Liver (tissue), 3 donors: ENCODE results near the gene CRHR2.

ENCODE experiments used
- GABPA ChIP-seq, 2 donors: IDR thresholded peaks in 1 of 2; conservative IDR thresholded peaks in 1 of 2; 2 replicates each; pipeline ENCODE4 v1.6.1; 2016; ENCODE audit warnings: antibody characterized with exemption in 2 of 2, mild to moderate bottlenecking in 1 of 2, moderate library complexity in 1 of 2
- TF ChIP-seq, protein P1 (sequence below): IDR thresholded peaks from 2 replicates; pipeline ENCODE4 v1.6.1; 2016; ENCODE audit warnings: antibody characterized with exemption, mild to moderate bottlenecking
- TF ChIP-seq, protein P2 (sequence below): fragments of 150-350 bp; IDR thresholded peaks from 2 replicates; pipeline ENCODE4 v1.5.1; 2017; ENCODE audit warnings: improper control_type of control experiment, low read depth, low read length; ENCODE audit not compliant: missing input control
- TF ChIP-seq, protein P3 (sequence below): IDR thresholded peaks from 2 replicates; pipeline ENCODE4 v1.6.1; 2016; ENCODE audit warnings: antibody characterized with exemption
- donor health status: healthy.
- donor health status: healthy.

DNA sequence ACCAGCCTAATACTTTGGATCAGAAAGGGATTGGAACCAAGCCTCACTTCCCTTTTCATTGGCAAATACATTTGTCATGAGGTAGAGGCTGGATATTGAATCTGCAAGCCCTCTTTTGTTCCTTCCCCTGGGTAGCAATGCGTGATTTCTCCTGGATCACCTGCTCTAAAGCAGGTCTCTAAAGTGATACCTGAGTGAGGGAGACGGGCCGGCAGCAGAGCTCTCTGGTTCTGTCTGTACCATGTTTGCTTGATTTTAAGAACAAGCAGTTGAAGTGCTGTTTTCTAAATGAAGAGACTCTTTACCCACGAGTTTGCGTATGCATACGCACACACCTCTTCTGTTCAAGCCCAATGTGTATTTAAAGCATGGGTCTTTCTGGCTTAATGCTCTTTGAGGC lies 46.5 kb downstream of the CRHR2 start:
- TF ChIP-seq GABPA (IDR thresholded peaks at IDR 0.05 in 1 of 2, conservative IDR thresholded peaks at IDR 0.05 in 1 of 2): no peak
- TF ChIP-seq, protein P1, sequence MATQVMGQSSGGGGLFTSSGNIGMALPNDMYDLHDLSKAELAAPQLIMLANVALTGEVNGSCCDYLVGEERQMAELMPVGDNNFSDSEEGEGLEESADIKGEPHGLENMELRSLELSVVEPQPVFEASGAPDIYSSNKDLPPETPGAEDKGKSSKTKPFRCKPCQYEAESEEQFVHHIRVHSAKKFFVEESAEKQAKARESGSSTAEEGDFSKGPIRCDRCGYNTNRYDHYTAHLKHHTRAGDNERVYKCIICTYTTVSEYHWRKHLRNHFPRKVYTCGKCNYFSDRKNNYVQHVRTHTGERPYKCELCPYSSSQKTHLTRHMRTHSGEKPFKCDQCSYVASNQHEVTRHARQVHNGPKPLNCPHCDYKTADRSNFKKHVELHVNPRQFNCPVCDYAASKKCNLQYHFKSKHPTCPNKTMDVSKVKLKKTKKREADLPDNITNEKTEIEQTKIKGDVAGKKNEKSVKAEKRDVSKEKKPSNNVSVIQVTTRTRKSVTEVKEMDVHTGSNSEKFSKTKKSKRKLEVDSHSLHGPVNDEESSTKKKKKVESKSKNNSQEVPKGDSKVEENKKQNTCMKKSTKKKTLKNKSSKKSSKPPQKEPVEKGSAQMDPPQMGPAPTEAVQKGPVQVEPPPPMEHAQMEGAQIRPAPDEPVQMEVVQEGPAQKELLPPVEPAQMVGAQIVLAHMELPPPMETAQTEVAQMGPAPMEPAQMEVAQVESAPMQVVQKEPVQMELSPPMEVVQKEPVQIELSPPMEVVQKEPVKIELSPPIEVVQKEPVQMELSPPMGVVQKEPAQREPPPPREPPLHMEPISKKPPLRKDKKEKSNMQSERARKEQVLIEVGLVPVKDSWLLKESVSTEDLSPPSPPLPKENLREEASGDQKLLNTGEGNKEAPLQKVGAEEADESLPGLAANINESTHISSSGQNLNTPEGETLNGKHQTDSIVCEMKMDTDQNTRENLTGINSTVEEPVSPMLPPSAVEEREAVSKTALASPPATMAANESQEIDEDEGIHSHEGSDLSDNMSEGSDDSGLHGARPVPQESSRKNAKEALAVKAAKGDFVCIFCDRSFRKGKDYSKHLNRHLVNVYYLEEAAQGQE: no peak
- TF ChIP-seq, protein P2, sequence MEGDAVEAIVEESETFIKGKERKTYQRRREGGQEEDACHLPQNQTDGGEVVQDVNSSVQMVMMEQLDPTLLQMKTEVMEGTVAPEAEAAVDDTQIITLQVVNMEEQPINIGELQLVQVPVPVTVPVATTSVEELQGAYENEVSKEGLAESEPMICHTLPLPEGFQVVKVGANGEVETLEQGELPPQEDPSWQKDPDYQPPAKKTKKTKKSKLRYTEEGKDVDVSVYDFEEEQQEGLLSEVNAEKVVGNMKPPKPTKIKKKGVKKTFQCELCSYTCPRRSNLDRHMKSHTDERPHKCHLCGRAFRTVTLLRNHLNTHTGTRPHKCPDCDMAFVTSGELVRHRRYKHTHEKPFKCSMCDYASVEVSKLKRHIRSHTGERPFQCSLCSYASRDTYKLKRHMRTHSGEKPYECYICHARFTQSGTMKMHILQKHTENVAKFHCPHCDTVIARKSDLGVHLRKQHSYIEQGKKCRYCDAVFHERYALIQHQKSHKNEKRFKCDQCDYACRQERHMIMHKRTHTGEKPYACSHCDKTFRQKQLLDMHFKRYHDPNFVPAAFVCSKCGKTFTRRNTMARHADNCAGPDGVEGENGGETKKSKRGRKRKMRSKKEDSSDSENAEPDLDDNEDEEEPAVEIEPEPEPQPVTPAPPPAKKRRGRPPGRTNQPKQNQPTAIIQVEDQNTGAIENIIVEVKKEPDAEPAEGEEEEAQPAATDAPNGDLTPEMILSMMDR: no peak
- TF ChIP-seq, protein P3, sequence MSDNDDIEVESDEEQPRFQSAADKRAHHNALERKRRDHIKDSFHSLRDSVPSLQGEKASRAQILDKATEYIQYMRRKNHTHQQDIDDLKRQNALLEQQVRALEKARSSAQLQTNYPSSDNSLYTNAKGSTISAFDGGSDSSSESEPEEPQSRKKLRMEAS: no peak
